Hepatocyte (in vitro differentiated cells): ENCODE data around the gene CREG2.

ENCODE experiments used
- EZH2phosphoT487 ChIP-seq: fragments of 200-600 bp; sonication (generic); IDR thresholded peaks from one replicate; pipeline ENCODE4 v1.6.1; 2018; ENCODE audit warnings: antibody characterized with exemption, mild to moderate bottlenecking, low read depth, moderate library complexity; ENCODE audit not compliant: unreplicated experiment, severe bottlenecking
- TF ChIP-seq, protein P1 (sequence below): fragments of 200-600 bp; sonication (generic); IDR thresholded peaks from 2 replicates; pipeline ENCODE4 v1.5.1; 2016; ENCODE audit warnings: antibody characterized with exemption, mild to moderate bottlenecking; ENCODE audit not compliant: poor library complexity

DNA sequence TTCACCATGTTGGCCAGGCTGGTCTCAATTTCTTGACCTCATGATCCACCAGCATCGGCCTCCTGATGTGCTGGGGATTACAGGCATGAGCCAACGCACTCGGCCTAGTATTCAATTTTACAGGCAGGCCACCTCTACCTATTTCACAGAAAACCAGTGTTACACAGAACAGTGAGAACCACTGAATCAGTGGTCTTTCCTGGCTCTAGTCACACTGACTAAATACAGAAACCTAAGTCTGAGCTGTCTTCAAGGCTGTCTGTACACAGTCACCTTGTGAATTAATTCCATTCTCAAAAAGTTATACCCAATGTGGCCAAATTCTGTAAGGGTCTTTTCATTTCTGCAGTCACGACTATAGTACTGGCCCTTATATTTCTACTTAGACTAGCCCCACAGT, 82.3 kb downstream of the CREG2 start:
- TF ChIP-seq, protein P1, sequence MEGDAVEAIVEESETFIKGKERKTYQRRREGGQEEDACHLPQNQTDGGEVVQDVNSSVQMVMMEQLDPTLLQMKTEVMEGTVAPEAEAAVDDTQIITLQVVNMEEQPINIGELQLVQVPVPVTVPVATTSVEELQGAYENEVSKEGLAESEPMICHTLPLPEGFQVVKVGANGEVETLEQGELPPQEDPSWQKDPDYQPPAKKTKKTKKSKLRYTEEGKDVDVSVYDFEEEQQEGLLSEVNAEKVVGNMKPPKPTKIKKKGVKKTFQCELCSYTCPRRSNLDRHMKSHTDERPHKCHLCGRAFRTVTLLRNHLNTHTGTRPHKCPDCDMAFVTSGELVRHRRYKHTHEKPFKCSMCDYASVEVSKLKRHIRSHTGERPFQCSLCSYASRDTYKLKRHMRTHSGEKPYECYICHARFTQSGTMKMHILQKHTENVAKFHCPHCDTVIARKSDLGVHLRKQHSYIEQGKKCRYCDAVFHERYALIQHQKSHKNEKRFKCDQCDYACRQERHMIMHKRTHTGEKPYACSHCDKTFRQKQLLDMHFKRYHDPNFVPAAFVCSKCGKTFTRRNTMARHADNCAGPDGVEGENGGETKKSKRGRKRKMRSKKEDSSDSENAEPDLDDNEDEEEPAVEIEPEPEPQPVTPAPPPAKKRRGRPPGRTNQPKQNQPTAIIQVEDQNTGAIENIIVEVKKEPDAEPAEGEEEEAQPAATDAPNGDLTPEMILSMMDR = no peak
- no peak for TF ChIP-seq EZH2phosphoT487
